ENCODE data around the gene ZNF385B. TPM values are rescaled to one million over a fixed set of nuclear protein-coding genes. Genes with fewer than 3 reads are reported as not detected.

ZNF385B gene
- total and polyA plus RNA-seq, 3 donors from 2014 or later: 28.1 to 40.3 (median 37.4) TPM

DNA sequence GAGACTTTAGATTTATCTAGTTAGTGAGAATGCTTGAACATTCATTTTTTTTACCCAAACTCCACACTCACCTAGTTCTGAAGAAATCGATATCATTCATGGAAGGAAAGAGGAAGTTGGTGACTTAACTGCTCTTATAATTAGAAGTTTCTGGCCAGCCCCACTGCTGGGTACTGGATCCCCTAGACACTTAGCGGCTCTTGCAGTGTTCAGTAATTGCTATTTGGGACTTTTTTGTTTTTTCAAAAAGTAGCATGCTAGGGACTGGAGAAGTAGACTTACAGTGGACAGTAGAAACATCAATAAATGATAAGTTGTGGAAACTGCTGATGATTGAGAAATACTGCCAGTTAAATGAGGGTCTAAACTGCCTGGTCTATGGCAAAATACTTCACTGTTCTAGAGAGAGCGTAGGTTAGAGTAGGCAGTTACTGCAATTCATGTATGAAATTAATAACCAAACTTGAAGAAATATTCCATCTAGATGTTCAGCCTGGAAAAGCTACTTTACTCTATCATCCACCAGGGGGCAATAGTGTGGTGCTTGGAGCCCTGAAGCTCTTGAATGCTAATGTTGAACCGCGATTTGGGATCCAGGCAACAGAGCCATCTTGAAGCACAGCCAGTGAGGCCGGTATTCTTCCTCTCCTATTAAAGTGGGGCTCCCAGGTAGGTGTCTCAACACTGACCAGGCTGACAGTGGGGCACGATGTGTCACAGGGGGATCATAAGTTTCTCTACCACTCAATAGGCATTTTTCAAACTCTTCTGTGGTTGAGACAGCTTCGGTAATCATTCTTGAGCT lies 450.7 kb downstream of the ZNF385B start:
- no peaks in the 10 kb centered on the region for H3K4me1 ChIP-seq
- no peaks in the 10 kb centered on the region for H3K36me3 ChIP-seq (ENCODE audit: low read depth, missing control alignments)
- WGBS, 2 donors: 29 to 38% methylated on average over 8 of the region's 8 CpGs
- H3K4me3 ChIP-seq: no peak overlapping the region
- no peaks in the 10 kb centered on the region for H3K27me3 ChIP-seq
- TF ChIP-seq, protein P1, sequence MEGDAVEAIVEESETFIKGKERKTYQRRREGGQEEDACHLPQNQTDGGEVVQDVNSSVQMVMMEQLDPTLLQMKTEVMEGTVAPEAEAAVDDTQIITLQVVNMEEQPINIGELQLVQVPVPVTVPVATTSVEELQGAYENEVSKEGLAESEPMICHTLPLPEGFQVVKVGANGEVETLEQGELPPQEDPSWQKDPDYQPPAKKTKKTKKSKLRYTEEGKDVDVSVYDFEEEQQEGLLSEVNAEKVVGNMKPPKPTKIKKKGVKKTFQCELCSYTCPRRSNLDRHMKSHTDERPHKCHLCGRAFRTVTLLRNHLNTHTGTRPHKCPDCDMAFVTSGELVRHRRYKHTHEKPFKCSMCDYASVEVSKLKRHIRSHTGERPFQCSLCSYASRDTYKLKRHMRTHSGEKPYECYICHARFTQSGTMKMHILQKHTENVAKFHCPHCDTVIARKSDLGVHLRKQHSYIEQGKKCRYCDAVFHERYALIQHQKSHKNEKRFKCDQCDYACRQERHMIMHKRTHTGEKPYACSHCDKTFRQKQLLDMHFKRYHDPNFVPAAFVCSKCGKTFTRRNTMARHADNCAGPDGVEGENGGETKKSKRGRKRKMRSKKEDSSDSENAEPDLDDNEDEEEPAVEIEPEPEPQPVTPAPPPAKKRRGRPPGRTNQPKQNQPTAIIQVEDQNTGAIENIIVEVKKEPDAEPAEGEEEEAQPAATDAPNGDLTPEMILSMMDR (IDR thresholded peaks at IDR 0.05): peak; percentile 54 to 77 (median 58)
- TF ChIP-seq POLR2A (IDR thresholded peaks at IDR 0.05): no peak
- peak; percentile 72 for DNase-seq
- no peaks in the 10 kb centered on the region for H3K9me3 ChIP-seq
- intact Hi-C loops (cut with DNase I; ENCODE audit: low total_unique reads): no loop called here
- H3K27ac ChIP-seq: no peak overlapping the region

GRCh38 chr2:179403624-179404023 lies 457.8 kb downstream of the ZNF385B start:
- TF ChIP-seq, protein P1 (IDR thresholded peaks at IDR 0.05): no peak
- no peak for TF ChIP-seq POLR2A (IDR thresholded peaks at IDR 0.05)

GRCh38 chr2:179393481-179393880 lies 467.9 kb downstream of the ZNF385B start:
- Histone ChIP-seq H3K27ac (no peak overlapping the region), H3K27me3 (no peaks in the 10 kb centered on the region), H3K36me3 (ENCODE audit: low read depth, missing control alignments) (no peaks in the 10 kb centered on the region), H3K9me3 (no peaks in the 10 kb centered on the region), H3K4me1 (no peaks in the 10 kb centered on the region), H3K4me3 (no peak overlapping the region)
- no peak for TF ChIP-seq POLR2A (IDR thresholded peaks at IDR 0.05)
- TF ChIP-seq, protein P1 (IDR thresholded peaks at IDR 0.05): no peak
- DNase-seq: no peak
- 90 to 94% methylated on average over 2 of the region's 2 CpGs for WGBS, 2 donors
- intact Hi-C loops (cut with DNase I; ENCODE audit: low total_unique reads): no loop called here

More at GRCh38 chr2:179403624-179404023, 457.8 kb downstream of the ZNF385B start:
- H3K27ac ChIP-seq: no peak overlapping the region
- no peaks in the 10 kb centered on the region for H3K36me3 ChIP-seq (ENCODE audit: low read depth, missing control alignments)
- H3K4me3 ChIP-seq: no peak overlapping the region
- no peak for DNase-seq
- H3K27me3 ChIP-seq: no peaks in the 10 kb centered on the region
- intact Hi-C loops (cut with DNase I; ENCODE audit: low total_unique reads): no loop called here
- no peaks in the 10 kb centered on the region for H3K9me3 ChIP-seq
- H3K4me1 ChIP-seq: no peaks in the 10 kb centered on the region

MicroRNA genes within 50 kb of the gene (microRNA counts, 767-probe panel; counts per million panel counts)
- 0 to 152 counts per million in 2 donors for microRNA hsa-miR-1258

Small RNA genes lying within 50 kb of the gene (microRNA-seq; reads per million reads assigned to microRNA genes)
- gene MIR1258 (ENCODE audit: borderline number of aligned reads in 2 of 2, borderline replicate concordance in 1 of 2): 0.69 to 2.1 reads per million in 2 donors

Small RNA genes lying within 50 kb of the gene (small RNA-seq; reads per million reads assigned to genes)
- gene MIR1258: 0 reads per million in 2 donors

Other genes with a start within 250 kb of the ZNF385B start
- gene CWC22, start 145.7 kb upstream of the ZNF385B start, total RNA-seq: 10 to 100 TPM; 20.1 to 21.6 TPM
- gene CWC22, start 145.7 kb upstream of the ZNF385B start, polyA plus RNA-seq (ENCODE audit: insufficient read depth, low read depth, low replicate concordance): 4.4 TPM